Left ventricle myocardium inferior (tissue), 1 donor: Measurements from ENCODE around the gene CYTIP. TPM values are rescaled to one million over a fixed set of nuclear protein-coding genes. Genes with fewer than 3 reads are reported as not detected.
A peak's percentile ranks its signal among the peaks of the same experiment; 100 is the strongest.

Experiments used
- DNase-seq: peaks from one replicate; pipeline ENCODE4 v3.0.0-alpha.2; 2020
- H3K27ac ChIP-seq: fragments of 200-600 bp; replicated peaks from 2 replicates; pipeline ENCODE4 v1.8.0; 2021
- H3K27me3 ChIP-seq: fragments of 200-600 bp; 2 replicates; pipeline ENCODE4 v1.8.0; 2021; ENCODE audit warnings: low read depth
- H3K36me3 ChIP-seq: fragments of 200-600 bp; 2 replicates; pipeline ENCODE4 v1.8.0; 2021
- H3K4me1 ChIP-seq: fragments of 200-600 bp; 2 replicates; pipeline ENCODE4 v1.8.0; 2021
- H3K4me3 ChIP-seq: fragments of 200-600 bp; 2 replicates; pipeline ENCODE4 v1.8.0; 2021; ENCODE audit warnings: mild to moderate bottlenecking, moderate library complexity
- H3K9me3 ChIP-seq: fragments of 200-600 bp; replicated peaks from 2 replicates; pipeline ENCODE4 v1.8.0; 2021
- intact Hi-C: fragments of 100-400 bp; cut with micrococcal nuclease; formaldehyde crosslinking; loops from one replicate; pipeline ENCODE4 v1.11.0; 2022
- total RNA-seq: library from RNA; stranded (reverse); fragmentation: NEBNext Ultra II Directional; extraction: Animal tissue kit (Norgen Biotek cat#: 25700); gene quantifications from one replicate; pipeline ENCODE4 v1.2.1, GENCODE V29; 2021
- TF ChIP-seq, protein P1 (sequence below): fragments of 200-600 bp; IDR thresholded peaks from 2 replicates; pipeline ENCODE4 v1.8.0; 2021; ENCODE audit warnings: antibody characterized with exemption, mild to moderate bottlenecking, borderline replicate concordance
- donor health status: DM: no; HTN: yes; CAD: no; lungs with severe emphysema.

Gene CYTIP
- total RNA-seq, 1 donor from 2014 or later: 0.82 TPM

DNA sequence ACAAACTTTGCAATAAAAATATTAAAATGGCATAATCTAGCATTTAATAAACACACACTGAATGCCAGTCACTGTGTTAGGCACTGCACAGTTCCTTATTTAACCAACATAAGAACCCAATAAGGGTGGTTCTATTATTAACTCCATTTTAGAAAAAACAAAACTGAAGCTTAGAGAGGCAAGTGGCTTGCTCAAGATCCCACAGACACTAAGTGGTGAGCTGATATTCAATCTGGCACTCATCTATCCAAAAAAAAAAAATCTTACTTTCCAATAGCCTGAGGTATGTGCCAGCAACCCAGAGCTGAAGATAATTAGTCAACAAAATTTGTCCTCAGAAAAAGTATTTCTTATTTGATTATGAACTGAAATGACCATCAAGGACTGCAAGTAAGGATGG lies 799 bp downstream of the CYTIP start:
- peaks cover 18% of the 10 kb centered on the region for H3K4me1 ChIP-seq
- DNase-seq: no peak
- H3K27me3 ChIP-seq: no peaks in the 10 kb centered on the region
- H3K4me3 ChIP-seq: peak overlapping the region; percentile 36
- no peaks in the 10 kb centered on the region for H3K9me3 ChIP-seq
- H3K27ac ChIP-seq: peak overlapping the region; percentile 14
- no peaks in the 10 kb centered on the region for H3K36me3 ChIP-seq
- TF ChIP-seq, protein P1, sequence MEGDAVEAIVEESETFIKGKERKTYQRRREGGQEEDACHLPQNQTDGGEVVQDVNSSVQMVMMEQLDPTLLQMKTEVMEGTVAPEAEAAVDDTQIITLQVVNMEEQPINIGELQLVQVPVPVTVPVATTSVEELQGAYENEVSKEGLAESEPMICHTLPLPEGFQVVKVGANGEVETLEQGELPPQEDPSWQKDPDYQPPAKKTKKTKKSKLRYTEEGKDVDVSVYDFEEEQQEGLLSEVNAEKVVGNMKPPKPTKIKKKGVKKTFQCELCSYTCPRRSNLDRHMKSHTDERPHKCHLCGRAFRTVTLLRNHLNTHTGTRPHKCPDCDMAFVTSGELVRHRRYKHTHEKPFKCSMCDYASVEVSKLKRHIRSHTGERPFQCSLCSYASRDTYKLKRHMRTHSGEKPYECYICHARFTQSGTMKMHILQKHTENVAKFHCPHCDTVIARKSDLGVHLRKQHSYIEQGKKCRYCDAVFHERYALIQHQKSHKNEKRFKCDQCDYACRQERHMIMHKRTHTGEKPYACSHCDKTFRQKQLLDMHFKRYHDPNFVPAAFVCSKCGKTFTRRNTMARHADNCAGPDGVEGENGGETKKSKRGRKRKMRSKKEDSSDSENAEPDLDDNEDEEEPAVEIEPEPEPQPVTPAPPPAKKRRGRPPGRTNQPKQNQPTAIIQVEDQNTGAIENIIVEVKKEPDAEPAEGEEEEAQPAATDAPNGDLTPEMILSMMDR: no peak
- intact Hi-C loops: no loop called here

DNA sequence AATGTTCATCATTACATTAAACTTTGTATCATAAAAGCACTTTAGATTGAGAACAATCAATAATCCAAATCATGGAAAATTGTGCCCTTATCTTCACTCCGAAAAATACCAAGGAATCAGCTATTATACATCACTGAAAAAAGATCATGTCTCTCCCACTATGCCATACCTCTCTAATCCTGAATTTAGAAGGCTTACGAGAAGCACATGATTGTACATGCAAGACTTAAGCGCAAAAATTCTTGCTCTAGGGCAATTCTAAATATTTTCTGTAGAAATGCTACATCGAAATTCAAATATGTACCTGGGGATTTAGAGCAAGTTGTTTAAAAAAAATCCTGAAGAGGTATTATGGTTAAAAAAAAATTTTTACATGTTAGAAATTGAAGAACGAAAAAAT lies 1.3 kb downstream of the CYTIP start:
- peaks cover 18% of the 10 kb centered on the region for H3K4me1 ChIP-seq
- no peak overlapping the region for H3K27ac ChIP-seq
- TF ChIP-seq, protein P1: no peak
- DNase-seq: no peak
- H3K4me3 ChIP-seq: peak overlapping the region; percentile 36
- H3K27me3 ChIP-seq: no peaks in the 10 kb centered on the region
- no peaks in the 10 kb centered on the region for H3K36me3 ChIP-seq
- intact Hi-C loops: no loop called here
- no peaks in the 10 kb centered on the region for H3K9me3 ChIP-seq

GRCh38 chr2:157442191-157442590 lies 1.7 kb downstream of the CYTIP start:
- TF ChIP-seq, protein P1: no peak
- H3K36me3 ChIP-seq: no peaks in the 10 kb centered on the region
- DNase-seq: no peak
- no peaks in the 10 kb centered on the region for H3K27me3 ChIP-seq
- H3K4me1 ChIP-seq: peaks cover 18% of the 10 kb centered on the region
- intact Hi-C loops: no loop called here
- peak overlapping the region; percentile 21 for H3K27ac ChIP-seq
- peak overlapping the region; percentile 24 for H3K4me3 ChIP-seq
- no peaks in the 10 kb centered on the region for H3K9me3 ChIP-seq

- TF ChIP-seq, protein P1: no peak
- DNase-seq: no peak
- peaks cover 19% of the 10 kb centered on the region for H3K4me1 ChIP-seq
- H3K27me3 ChIP-seq: no peaks in the 10 kb centered on the region
- H3K4me3 ChIP-seq: peak overlapping the region; percentile 24
- H3K27ac ChIP-seq: peak overlapping the region; percentile 21
- H3K9me3 ChIP-seq: no peaks in the 10 kb centered on the region
- no peaks in the 10 kb centered on the region for H3K36me3 ChIP-seq
- intact Hi-C loops: no loop called here
These were observed 2.8 kb downstream of the CYTIP start for GRCh38 chr2:157441072-157441454.

GRCh38 chr2:157440404-157441071 lies 3.4 kb downstream of the CYTIP start:
- intact Hi-C loops: no loop called here
- TF ChIP-seq, protein P1: no peak
- H3K27me3 ChIP-seq: no peaks in the 10 kb centered on the region
- peak overlapping the region; percentile 24 for H3K4me3 ChIP-seq
- no peaks in the 10 kb centered on the region for H3K36me3 ChIP-seq
- no peak for DNase-seq
- peaks cover 22% of the 10 kb centered on the region for H3K4me1 ChIP-seq
- H3K9me3 ChIP-seq: no peaks in the 10 kb centered on the region
- peak overlapping the region; percentile 17 for H3K27ac ChIP-seq
